Measurements from ENCODE around the gene ABCB11. TPM values are rescaled to one million over a fixed set of nuclear protein-coding genes. Genes with fewer than 3 reads are reported as not detected.

Gene ABCB11
- total RNA-seq, 1 donor from 2014 or later = not detected

DNA sequence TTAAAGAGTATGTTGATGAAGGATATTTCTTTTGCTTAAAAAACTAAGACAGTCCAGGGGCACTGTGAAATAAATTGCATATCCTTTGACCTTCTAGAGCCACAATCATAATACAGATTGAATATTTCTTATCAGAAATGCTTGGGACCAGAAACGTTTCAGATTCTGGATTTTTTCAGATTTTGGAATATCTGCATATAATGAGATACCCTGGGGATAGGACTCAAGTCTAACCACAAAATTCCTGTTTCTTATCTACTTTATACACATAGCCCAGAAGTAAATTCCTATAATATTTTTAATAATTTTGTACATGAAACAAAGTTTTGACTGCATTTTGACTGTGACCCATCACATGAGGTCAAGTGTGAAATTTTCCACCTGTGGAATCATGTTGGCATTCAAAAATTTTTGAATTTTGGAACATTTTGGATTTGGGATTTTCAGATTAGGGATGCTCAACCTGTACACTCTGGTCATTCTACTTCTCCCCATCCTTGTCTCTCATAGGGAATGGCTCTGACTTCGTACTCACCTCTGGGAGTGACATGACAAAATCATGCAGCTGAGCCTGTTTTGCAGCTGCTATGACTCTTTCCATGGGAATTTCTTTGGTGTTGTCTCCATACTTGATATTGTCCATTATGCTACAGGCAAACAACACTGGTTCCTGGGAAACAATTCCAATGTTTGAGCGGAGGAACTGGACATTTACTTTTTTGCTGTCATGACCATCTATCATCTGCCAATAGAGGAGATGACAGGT is 104.3 kb downstream of the ABCB11 start:
- Mint-ChIP-seq H3K36me3 (ENCODE audit: low read depth) (no peaks in the 10 kb centered on the region), H3K27me3 (ENCODE audit: insufficient read depth) (peaks cover 40% of the 10 kb centered on the region), H3K9me3 (no peaks in the 10 kb centered on the region), H3K4me3 (no peak overlapping the region), H3K4me1 (ENCODE audit: low read depth) (no peaks in the 10 kb centered on the region), H3K27ac (no peak overlapping the region)
- no peak for DNase-seq (ENCODE audit: low spot score)
- intact Hi-C loops (cut with micrococcal nuclease) = no loop called here

DNA sequence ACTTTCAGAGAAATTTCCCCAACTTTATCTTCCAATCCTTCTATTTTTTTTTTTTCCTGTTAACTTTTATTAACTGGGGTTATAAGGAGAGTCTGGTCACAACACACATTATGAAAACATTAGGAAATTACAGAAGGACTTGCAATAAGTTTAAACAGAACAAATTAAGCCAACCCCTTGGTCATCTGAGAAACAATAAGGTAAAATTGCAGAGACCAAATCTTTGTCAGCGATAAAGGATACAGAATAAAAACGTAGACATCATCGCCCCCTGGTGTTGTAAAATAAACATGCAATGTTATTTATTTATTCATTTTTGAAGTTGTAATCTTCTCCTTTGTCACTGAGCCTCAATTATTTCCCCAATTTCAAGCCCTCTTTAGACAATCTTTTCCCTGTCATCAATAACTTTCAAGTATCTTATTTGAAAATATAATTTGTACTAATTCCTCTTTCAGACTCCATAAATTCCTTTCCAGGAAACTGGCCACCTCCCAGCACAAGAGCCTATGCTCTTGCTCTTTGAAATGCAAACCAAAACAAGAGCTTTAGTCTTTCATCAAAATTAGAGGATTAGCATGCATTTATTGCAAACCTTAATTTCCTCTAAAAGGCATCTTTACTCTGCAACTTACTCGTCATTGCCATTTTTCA is 110.5 kb downstream of the ABCB11 start:
- peaks cover 7% of the 10 kb centered on the region for H3K4me1 Mint-ChIP-seq (ENCODE audit: low read depth)
- no peak overlapping the region for H3K4me3 Mint-ChIP-seq
- no peak overlapping the region for H3K27ac Mint-ChIP-seq
- intact Hi-C loops (cut with micrococcal nuclease) = loop anchor here (1.0 to 5.0 kb wide), 4 partner anchors 147 to 783 kb away; no protein-coding TSS in a partner anchor
- no peaks in the 10 kb centered on the region for H3K9me3 Mint-ChIP-seq
- DNase-seq (ENCODE audit: low spot score) = no peak
- H3K27me3 Mint-ChIP-seq (ENCODE audit: insufficient read depth) = peaks cover 19% of the 10 kb centered on the region
- H3K36me3 Mint-ChIP-seq (ENCODE audit: low read depth) = no peaks in the 10 kb centered on the region

DNA sequence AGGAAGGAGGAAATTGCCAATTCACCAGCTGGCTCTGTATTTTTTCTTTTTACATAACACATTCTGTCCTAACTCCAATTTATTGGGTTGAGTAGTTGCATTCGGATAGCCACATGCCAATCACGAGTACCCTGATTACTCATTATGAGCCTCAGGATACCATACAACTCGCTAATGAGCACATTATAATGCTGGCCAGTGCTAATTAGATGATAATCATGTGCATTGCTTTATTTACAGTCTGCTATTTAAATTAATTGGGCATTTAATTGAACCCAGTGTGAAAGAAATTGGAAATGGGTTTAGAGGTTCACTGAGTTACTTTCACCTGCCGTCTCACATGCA is 114.8 kb downstream of the ABCB11 start:
- Mint-ChIP-seq H3K27me3 (ENCODE audit: insufficient read depth) (peaks cover 25% of the 10 kb centered on the region), H3K4me1 (ENCODE audit: low read depth) (peaks cover 15% of the 10 kb centered on the region), H3K36me3 (ENCODE audit: low read depth) (peaks cover 3% of the 10 kb centered on the region), H3K9me3 (no peaks in the 10 kb centered on the region), H3K27ac (no peak overlapping the region), H3K4me3 (no peak overlapping the region)
- intact Hi-C loops (cut with micrococcal nuclease) = loop anchor here (2.0 kb wide), 1 partner anchor 426 kb away; no protein-coding TSS in a partner anchor
- DNase-seq (ENCODE audit: low spot score) = no peak

DNA sequence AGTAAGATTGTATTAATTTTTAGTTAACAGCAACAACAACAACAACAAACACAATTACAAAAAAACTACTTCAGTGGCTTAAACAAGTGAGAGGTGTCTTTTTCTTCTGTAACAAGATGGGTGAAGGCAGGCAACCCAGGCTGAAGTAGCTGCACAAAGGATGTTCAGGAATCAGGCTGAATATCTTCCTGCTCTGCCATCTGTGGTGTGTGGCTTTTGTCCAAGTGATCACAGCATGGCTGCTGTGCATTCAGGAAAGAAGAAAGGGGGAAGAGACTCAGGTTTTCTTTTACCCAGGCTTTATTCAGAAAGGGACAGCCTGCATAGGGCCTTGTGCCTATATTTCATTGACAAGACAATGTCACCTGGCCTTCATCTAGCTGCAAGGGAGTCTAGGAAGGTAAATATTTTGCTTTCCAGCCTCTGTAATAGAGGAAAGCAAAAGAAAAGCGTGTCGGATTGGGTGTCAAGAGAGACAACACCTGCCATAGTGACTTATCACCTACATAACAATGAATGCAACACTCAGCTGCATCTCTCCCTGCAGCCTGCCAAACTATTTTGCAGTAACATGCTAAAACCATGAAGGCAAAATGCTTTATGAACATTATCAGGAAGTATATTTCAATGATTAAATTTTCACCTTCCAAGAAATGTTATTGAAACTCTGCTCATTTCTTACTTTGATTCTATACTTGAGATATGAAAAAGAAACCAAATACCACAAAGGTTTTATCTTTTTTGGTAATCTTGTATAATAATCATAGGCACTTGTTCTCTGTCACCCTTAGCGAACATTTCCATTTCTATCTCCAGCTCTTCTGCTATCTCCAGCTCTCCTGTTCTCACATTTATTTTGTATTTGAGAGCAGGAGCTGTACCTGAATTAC is 115.4 kb downstream of the ABCB11 start:
- DNase-seq (ENCODE audit: low spot score) = no peak
- Mint-ChIP-seq H3K9me3 (no peaks in the 10 kb centered on the region), H3K27me3 (ENCODE audit: insufficient read depth) (peaks cover 26% of the 10 kb centered on the region), H3K4me1 (ENCODE audit: low read depth) (peaks cover 15% of the 10 kb centered on the region), H3K4me3 (no peak overlapping the region), H3K27ac (no peak overlapping the region), H3K36me3 (ENCODE audit: low read depth) (peaks cover 3% of the 10 kb centered on the region)
- intact Hi-C loops (cut with micrococcal nuclease) = loop anchor here (2.0 kb wide), 1 partner anchor 425 kb away; no protein-coding TSS in a partner anchor

DNA sequence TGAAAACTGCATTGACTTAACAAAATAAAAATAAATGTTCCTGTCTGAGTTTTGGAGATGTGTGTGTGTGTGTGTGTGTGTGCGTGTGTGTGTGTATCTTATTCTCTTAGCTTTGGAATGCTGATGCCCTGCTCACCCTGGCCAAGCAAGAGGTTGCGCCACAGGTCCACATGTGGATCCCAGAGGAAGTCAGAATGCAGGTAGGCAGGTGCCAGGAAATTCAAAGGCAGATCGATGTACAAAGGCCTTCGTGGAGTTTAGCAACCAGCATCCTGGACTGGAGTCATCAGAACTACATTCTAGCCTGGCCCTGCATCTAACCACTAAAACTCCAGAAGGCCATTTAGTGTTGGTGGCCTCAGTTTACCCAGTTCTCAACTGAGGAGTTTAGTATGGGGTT is 117.6 kb downstream of the ABCB11 start:
- Mint-ChIP-seq H3K9me3 (no peaks in the 10 kb centered on the region), H3K27me3 (ENCODE audit: insufficient read depth) (peaks cover 33% of the 10 kb centered on the region), H3K36me3 (ENCODE audit: low read depth) (peaks cover 3% of the 10 kb centered on the region), H3K4me3 (no peak overlapping the region), H3K4me1 (ENCODE audit: low read depth) (peaks cover 15% of the 10 kb centered on the region), H3K27ac (no peak overlapping the region)
- intact Hi-C loops (cut with micrococcal nuclease) = no loop called here
- no peak for DNase-seq (ENCODE audit: low spot score)

DNA sequence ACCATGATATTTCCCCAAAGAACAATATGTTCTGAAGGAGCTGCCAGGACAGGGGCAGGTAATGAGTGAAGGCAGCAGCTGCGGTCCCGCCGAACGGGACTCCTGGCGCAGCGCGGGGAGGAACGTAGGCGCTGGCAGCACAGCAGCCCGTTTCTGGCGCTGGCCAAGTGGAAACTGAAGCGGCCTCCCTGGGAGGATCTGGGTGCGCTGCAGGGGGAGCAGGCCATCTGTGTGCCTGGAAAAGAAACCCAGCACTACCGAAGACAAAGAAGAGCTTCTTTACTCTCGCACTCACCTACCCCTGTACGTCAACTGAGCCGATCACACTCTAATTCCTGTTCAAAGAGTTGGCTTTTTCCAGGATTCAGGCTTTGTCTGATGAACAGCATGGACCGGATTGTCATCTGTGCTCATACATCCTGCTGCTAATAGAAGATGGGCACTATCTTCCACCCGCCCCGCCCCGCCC is 118.2 kb downstream of the ABCB11 start:
- no peak overlapping the region for H3K27ac Mint-ChIP-seq
- H3K4me1 Mint-ChIP-seq (ENCODE audit: low read depth) = peaks cover 15% of the 10 kb centered on the region
- no peak for DNase-seq (ENCODE audit: low spot score)
- no peaks in the 10 kb centered on the region for H3K9me3 Mint-ChIP-seq
- H3K36me3 Mint-ChIP-seq (ENCODE audit: low read depth) = peaks cover 3% of the 10 kb centered on the region
- intact Hi-C loops (cut with micrococcal nuclease) = no loop called here
- H3K27me3 Mint-ChIP-seq (ENCODE audit: insufficient read depth) = peaks cover 30% of the 10 kb centered on the region
- peak overlapping the region; percentile 17 for H3K4me3 Mint-ChIP-seq

DNA sequence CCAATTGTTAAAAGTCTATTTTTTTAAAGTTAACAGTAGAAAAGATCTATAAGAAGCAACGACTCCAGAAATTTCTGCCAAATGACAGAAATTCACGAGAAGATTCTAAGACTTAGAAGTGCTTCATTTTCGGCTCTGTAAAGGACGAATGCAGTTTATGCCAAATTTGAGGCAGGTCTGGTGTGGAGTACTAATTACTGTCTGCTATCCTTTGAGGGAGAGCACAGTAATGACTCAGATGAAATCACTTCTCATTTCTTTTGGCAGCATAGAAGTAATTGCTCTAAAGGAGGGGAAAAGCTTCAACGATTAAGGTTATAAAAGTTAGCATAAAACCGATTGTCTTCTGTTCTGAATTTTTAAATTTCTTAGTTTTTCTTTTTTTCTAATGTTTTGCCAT is 118.7 kb downstream of the ABCB11 start:
- peaks cover 3% of the 10 kb centered on the region for H3K36me3 Mint-ChIP-seq (ENCODE audit: low read depth)
- H3K9me3 Mint-ChIP-seq = no peaks in the 10 kb centered on the region
- H3K4me3 Mint-ChIP-seq = no peak overlapping the region
- H3K27ac Mint-ChIP-seq = no peak overlapping the region
- intact Hi-C loops (cut with micrococcal nuclease) = no loop called here
- H3K4me1 Mint-ChIP-seq (ENCODE audit: low read depth) = peaks cover 15% of the 10 kb centered on the region
- no peak for DNase-seq (ENCODE audit: low spot score)
- H3K27me3 Mint-ChIP-seq (ENCODE audit: insufficient read depth) = peaks cover 30% of the 10 kb centered on the region

DNA sequence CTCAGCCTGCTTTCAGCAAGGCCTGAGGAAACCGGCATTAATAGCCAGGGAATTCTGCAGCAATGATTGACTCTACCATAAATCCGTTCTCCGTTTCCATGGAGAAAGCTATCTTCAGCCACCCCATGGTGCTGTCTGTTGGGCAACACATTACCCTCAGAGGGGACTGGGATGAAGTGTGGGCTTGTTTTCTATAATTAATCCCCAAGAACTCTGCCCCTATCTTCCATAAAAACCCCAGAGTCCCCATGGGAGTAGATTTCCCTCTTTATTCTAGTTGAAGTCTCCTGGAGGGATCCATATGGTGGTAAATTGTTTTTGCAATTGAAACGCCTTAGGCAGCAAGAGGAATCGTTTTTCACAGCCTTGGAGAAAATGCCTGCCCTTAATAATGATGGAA is 120.8 kb downstream of the ABCB11 start:
- Mint-ChIP-seq H3K27me3 (ENCODE audit: insufficient read depth) (peaks cover 39% of the 10 kb centered on the region), H3K9me3 (no peaks in the 10 kb centered on the region), H3K27ac (no peak overlapping the region), H3K4me3 (no peak overlapping the region), H3K36me3 (ENCODE audit: low read depth) (peaks cover 3% of the 10 kb centered on the region), H3K4me1 (ENCODE audit: low read depth) (peaks cover 4% of the 10 kb centered on the region)
- intact Hi-C loops (cut with micrococcal nuclease) = no loop called here
- DNase-seq (ENCODE audit: low spot score) = no peak

DNA sequence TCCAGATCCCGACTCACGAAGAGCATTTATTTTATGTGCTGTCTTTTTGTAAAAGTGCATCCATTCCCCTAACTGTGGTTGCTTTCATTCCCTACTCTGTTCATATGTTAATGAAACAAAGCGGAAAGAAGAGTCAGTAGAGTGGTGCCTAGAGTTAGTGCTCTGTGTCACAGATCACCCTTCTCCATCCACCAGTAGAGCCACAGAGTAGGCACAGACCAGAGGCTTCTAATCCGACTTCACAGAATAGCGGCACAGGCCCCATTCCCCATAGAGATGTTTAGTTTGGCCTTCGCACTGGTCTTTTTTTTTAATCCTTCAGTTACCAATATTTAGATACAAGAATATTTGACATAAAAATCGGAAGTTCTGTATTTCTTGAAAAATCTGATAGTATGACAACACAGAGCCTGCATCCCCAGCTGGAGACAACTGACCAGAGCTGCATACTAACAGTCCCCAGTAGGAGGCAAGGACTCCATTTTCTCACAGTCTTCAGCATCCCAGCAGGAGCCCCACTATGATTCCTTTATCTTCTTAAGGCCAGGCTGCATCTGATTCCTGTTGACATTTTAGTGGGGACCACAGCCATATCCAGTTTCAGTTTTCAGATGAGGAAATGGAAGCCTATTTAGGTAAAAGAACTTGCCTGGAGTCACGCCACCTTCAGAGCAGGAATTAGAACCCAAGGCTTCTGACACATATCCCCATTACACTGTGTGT is 123.0 kb downstream of the ABCB11 start:
- no peak overlapping the region for H3K4me3 Mint-ChIP-seq
- intact Hi-C loops (cut with micrococcal nuclease) = no loop called here
- peaks cover 4% of the 10 kb centered on the region for H3K4me1 Mint-ChIP-seq (ENCODE audit: low read depth)
- H3K36me3 Mint-ChIP-seq (ENCODE audit: low read depth) = no peaks in the 10 kb centered on the region
- H3K27me3 Mint-ChIP-seq (ENCODE audit: insufficient read depth) = peaks cover 39% of the 10 kb centered on the region
- H3K9me3 Mint-ChIP-seq = no peaks in the 10 kb centered on the region
- no peak overlapping the region for H3K27ac Mint-ChIP-seq
- no peak for DNase-seq (ENCODE audit: low spot score)

DNA sequence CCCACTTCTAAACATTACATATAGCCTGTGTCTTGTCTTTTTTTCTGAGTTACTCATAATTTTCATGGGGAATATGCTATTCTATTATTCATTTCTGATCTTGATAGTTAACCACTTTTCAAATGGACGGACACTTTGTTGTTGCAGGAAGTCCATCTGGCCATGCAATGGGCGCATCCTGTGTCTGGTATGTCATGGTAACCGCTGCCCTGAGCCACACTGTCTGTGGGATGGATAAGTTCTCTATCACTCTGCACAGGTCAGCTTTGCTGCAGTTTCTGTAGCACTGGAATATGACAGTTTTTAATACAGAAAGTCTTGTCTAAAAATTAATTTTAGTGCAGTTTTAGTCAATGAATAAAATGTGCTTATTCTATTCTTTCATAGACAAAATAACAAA is 126.8 kb downstream of the ABCB11 start:
- no peak for DNase-seq (ENCODE audit: low spot score)
- H3K27me3 Mint-ChIP-seq (ENCODE audit: insufficient read depth) = peaks cover 27% of the 10 kb centered on the region
- H3K4me3 Mint-ChIP-seq = no peak overlapping the region
- no peaks in the 10 kb centered on the region for H3K4me1 Mint-ChIP-seq (ENCODE audit: low read depth)
- intact Hi-C loops (cut with micrococcal nuclease) = no loop called here
- H3K36me3 Mint-ChIP-seq (ENCODE audit: low read depth) = no peaks in the 10 kb centered on the region
- H3K27ac Mint-ChIP-seq = no peak overlapping the region
- no peaks in the 10 kb centered on the region for H3K9me3 Mint-ChIP-seq

DNA sequence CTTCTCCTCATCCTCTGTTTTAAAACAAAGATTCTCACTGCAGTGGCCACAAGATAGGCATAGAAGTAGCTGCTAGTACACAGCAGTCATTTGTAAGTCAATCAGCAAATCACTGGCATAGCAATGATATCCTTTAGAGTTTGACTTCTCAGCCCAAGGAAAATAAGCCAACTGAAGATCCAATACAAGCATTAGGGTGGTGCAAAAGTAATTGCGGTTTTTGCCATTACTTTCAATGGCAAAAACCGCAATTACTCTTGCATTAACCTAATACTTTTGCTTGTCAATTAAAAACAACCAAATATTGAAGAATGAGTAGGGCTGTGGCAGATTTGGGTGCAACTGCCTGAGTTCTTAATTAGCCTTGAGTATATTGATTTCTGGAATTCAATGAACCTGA is 127.2 kb downstream of the ABCB11 start:
- no peak overlapping the region for H3K27ac Mint-ChIP-seq
- no peaks in the 10 kb centered on the region for H3K36me3 Mint-ChIP-seq (ENCODE audit: low read depth)
- intact Hi-C loops (cut with micrococcal nuclease) = no loop called here
- H3K27me3 Mint-ChIP-seq (ENCODE audit: insufficient read depth) = peaks cover 31% of the 10 kb centered on the region
- no peaks in the 10 kb centered on the region for H3K4me1 Mint-ChIP-seq (ENCODE audit: low read depth)
- H3K9me3 Mint-ChIP-seq = no peaks in the 10 kb centered on the region
- no peak for DNase-seq (ENCODE audit: low spot score)
- no peak overlapping the region for H3K4me3 Mint-ChIP-seq

DNA sequence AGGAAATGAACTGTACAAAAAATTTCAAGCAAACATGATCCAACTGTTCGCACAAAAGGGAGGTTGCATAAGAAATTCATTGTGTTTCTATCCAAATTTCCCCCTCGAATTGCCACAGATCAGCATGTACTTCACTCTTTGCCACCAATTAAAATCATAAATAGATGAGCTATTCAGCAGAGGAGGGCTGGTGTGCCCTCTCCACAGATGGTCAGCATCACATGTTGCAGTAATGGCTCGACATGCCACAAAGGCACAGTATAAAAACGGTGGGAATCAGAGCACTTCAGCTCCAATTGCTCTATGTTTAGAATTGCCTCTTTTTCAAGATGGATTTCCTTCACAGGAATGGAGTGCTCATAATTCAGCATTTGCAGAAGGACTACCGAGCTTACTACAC is 130.1 kb downstream of the ABCB11 start, which contains the start of gene G6PC2:
Gene G6PC2 (plus strand): TSS at position 289 of the 400 bp plus-strand sequence. CDS start 41 bp downstream, at position 330.
- H3K27me3 Mint-ChIP-seq (ENCODE audit: insufficient read depth) = peaks cover 31% of the 10 kb centered on the region
- H3K9me3 Mint-ChIP-seq = no peaks in the 10 kb centered on the region
- no peaks in the 10 kb centered on the region for H3K4me1 Mint-ChIP-seq (ENCODE audit: low read depth)
- H3K27ac Mint-ChIP-seq = no peak within 1 kb of the TSS
- H3K36me3 Mint-ChIP-seq (ENCODE audit: low read depth) = no peaks in the 10 kb centered on the region
- DNase-seq (ENCODE audit: low spot score) = no peak
- no peak within 1 kb of the TSS for H3K4me3 Mint-ChIP-seq
- intact Hi-C loops (cut with micrococcal nuclease) = no loop called here

All from activated T-helper 1 cell treated with anti-CD3 and anti-CD28 coated beads, Interleukin-12 subunit alpha, Interleukin-12 subunit beta, Interleukin-2, Interleukin-4 antibody, amounts not matched to agents 30 ng/mL and 10 ng/mL and 1 ng/mL, durations not matched to agents 14 hours and 24 hours and 36 hours (primary cell).